ENCODE data around the gene MAPK8IP1.

The MAPK8IP1 gene

DNA sequence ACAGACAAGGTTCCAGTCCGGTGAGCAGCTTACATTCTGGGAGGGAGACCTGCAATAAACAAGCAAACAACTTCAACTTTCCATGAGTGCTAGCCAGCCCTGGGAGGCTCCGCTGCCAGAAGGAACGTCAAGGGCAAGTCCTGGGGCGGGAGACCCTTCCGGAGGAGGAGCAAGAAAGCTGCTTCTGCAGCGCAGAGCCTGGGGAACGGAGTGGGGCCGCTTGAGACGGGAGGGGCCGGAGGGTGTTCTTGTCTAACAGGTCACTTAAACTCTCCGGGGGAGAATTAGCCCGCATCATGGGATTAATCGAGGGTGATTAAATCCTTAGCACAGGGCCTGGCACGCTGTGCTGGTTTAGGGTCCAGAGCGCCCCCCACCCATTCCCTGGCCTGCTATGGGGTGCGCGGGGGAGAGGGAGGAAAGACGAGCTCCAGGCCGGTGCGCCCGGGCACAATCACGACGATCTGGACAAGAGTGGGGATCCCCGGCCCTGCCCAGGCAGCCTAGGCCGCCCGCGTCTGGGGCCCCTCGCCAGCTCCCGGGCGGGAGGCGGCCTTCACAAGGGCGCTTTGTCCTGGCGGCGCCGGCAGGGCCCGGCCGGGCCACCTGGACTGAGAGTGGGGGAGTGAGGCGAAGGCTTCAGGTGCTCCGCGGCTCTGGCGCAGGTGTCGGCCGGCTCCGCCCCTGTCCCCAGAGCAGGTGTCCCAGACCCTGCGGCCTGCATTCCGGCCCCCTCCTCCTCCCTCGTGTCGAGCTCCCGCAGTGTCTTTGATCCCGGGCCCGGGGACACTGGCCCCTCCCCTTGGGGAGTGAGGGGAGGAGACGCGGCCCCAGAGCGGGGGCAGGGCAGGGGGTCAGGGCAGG, 36.3 kb downstream of the MAPK8IP1 start:
- TF ChIP-seq, protein P1, sequence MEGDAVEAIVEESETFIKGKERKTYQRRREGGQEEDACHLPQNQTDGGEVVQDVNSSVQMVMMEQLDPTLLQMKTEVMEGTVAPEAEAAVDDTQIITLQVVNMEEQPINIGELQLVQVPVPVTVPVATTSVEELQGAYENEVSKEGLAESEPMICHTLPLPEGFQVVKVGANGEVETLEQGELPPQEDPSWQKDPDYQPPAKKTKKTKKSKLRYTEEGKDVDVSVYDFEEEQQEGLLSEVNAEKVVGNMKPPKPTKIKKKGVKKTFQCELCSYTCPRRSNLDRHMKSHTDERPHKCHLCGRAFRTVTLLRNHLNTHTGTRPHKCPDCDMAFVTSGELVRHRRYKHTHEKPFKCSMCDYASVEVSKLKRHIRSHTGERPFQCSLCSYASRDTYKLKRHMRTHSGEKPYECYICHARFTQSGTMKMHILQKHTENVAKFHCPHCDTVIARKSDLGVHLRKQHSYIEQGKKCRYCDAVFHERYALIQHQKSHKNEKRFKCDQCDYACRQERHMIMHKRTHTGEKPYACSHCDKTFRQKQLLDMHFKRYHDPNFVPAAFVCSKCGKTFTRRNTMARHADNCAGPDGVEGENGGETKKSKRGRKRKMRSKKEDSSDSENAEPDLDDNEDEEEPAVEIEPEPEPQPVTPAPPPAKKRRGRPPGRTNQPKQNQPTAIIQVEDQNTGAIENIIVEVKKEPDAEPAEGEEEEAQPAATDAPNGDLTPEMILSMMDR (conservative IDR thresholded peaks at IDR 0.05) = no peak
- peak overlapping the region; percentile 99 for H3K27ac ChIP-seq

DNA sequence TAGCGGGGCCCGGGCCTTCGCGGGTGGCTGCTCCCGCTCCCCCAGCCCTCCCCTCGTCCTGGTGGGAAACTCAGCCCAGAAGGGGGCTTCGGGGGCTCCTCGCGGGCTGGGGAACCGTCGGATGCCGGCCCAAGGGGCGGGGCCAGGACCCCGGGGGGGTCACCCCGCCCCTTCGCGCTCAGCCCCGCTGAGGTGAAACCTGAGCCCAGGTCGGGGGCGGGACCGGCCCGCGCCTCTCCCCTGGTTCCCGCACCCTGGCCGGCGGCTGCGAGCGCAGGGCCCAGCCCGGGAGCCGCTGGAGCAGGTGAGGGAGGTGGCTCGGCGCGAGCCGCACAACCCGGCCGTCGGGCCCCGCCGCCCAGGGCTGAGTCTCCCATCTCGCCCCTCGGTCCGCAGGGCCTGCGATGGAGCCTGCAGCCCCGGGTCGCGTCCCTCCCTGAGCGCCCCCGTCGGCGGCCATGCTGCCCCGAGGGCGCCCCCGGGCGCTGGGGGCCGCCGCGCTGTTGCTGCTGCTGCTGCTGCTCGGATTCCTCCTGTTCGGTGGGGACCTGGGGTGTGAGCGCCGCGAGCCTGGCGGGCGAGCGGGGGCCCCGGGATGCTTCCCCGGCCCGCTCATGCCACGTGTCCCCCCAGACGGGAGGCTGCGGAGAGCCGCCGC, 37.1 kb downstream of the MAPK8IP1 start, which contains the start of gene LARGE2:
Gene LARGE2 (plus strand): TSS at position 232 of the 658 bp plus-strand sequence. CDS start 227 bp downstream, at position 459.
- TF ChIP-seq, protein P1 (conservative IDR thresholded peaks at IDR 0.05) = no peak
- H3K27ac ChIP-seq = peak within 1 kb of the TSS; percentile 99

DNA sequence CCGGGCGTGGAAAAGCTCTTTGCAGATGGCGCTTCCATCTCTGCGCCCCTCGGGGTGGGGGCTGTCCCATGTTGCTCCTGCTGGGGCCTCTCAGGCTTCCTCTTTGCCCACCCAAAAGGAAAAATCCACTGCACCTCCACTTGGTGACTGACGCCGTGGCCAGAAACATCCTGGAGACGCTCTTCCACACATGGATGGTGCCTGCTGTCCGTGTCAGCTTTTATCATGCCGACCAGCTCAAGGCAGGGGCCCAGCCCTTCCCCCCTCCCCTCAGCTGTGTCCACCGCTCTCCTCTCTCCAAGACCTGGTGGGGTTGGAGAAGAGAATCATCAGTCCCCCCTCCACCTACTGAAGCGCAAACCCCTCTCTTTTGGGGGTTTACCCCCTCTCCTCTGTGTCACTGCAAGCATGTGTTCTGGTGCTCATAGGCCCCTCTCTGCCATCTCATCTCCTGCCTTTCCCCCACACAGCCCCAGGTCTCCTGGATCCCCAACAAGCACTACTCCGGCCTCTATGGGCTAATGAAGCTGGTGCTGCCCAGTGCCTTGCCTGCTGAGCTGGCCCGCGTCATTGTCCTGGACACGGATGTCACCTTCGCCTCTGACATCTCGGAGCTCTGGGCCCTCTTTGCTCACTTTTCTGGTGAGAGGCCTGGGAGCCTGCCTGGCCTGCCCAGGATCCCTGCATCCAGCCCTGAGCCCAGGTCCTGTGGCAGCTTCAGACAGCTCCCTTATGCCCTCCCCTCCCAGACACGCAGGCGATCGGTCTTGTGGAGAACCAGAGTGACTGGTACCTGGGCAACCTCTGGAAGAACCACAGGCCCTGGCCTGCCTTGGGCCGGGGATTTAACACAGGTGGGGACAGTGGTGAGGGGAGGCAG, 38.8 kb downstream of the MAPK8IP1 start:
- peak overlapping the region; percentile 99; the same call in 1 of the 2 replicates for H3K27ac ChIP-seq
- TF ChIP-seq, protein P1 (conservative IDR thresholded peaks at IDR 0.05) = no peak

DNA sequence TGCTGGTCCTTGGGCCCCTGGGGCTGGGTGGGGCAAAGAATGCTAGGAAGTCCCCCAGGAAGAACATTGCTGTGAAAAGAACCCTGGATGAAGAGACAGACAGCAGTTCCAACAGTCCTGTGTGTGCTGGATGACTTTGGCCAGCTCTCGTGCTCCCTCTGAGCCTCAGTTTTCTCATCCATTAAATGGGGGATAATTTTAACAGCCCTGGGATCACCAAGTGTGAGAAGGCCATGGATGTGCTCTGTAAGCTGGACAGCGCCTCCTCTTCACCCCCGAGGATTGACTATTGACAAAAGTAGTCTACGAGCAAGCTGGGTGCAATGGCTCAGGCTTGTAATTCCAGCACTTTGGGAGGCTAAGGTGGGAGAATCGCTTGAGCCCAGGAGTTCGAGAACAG, 39.5 kb downstream of the MAPK8IP1 start:
- TF ChIP-seq, protein P1 (conservative IDR thresholded peaks at IDR 0.05) = no peak
- H3K27ac ChIP-seq = no peak overlapping the region

DNA sequence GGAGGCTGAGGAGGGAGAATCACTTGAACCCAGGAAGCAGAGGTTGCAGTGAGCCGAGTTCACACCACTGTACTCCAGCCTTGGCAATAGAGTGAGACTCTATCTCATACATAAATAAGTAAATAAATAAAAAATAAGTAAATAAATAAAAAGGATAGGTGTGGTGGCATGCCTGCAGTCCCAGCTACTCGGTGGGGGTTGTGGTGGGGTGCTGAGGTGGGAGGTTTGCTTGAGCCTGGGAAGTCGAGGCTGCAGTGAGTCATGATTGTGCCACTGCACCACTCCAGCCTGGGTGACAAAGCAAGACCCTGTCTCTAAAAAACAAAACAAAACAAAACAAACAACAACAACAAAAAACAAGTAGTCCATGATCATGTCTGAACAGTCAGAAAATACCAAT, 40.1 kb downstream of the MAPK8IP1 start:
- TF ChIP-seq, protein P1 (conservative IDR thresholded peaks at IDR 0.05) = no peak
- H3K27ac ChIP-seq = no peak overlapping the region

DNA sequence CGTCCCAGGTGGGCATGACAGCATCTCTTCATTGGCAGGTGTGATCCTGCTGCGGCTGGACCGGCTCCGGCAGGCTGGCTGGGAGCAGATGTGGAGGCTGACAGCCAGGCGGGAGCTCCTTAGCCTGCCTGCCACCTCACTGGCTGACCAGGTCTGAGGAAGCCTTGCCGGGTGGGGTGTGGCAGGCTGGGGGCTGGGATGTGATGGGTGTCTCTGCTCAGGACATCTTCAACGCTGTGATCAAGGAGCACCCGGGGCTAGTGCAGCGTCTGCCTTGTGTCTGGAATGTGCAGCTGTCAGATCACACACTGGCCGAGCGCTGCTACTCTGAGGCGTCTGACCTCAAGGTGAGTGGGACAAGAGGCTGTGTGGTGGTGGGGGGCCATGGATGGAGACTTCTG, 40.5 kb downstream of the MAPK8IP1 start:
- H3K27ac ChIP-seq = no peak overlapping the region
- TF ChIP-seq, protein P1 (conservative IDR thresholded peaks at IDR 0.05) = no peak

Data from VCaP (cell line).